AG09319 (cell line): ENCODE results near the gene GABRB1.

Experiments
- DNase-seq: peaks from one replicate; pipeline ENCODE4 v3.0.0-alpha.2; 2010; ENCODE audit warnings: low read depth; ENCODE audit errors: extremely low read depth
- TF ChIP-seq, protein P1 (sequence below): IDR thresholded peaks from 2 replicates; pipeline ENCODE4 v1.5.1; 2011; ENCODE audit warnings: low read depth, mild to moderate bottlenecking, inconsistent platforms, low read length, moderate library complexity

Gene GABRB1

GRCh38 chr4:47135210-47135609 is 103.8 kb downstream of the GABRB1 start:
- TF ChIP-seq, protein P1, sequence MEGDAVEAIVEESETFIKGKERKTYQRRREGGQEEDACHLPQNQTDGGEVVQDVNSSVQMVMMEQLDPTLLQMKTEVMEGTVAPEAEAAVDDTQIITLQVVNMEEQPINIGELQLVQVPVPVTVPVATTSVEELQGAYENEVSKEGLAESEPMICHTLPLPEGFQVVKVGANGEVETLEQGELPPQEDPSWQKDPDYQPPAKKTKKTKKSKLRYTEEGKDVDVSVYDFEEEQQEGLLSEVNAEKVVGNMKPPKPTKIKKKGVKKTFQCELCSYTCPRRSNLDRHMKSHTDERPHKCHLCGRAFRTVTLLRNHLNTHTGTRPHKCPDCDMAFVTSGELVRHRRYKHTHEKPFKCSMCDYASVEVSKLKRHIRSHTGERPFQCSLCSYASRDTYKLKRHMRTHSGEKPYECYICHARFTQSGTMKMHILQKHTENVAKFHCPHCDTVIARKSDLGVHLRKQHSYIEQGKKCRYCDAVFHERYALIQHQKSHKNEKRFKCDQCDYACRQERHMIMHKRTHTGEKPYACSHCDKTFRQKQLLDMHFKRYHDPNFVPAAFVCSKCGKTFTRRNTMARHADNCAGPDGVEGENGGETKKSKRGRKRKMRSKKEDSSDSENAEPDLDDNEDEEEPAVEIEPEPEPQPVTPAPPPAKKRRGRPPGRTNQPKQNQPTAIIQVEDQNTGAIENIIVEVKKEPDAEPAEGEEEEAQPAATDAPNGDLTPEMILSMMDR = no peak
- DNase-seq = no peak

GRCh38 chr4:47143261-47143660 is 111.9 kb downstream of the GABRB1 start:
- no peak for DNase-seq
- TF ChIP-seq, protein P1 = no peak

GRCh38 chr4:47145630-47146029 is 114.3 kb downstream of the GABRB1 start:
- TF ChIP-seq, protein P1 = no peak
- DNase-seq = no peak

DNA sequence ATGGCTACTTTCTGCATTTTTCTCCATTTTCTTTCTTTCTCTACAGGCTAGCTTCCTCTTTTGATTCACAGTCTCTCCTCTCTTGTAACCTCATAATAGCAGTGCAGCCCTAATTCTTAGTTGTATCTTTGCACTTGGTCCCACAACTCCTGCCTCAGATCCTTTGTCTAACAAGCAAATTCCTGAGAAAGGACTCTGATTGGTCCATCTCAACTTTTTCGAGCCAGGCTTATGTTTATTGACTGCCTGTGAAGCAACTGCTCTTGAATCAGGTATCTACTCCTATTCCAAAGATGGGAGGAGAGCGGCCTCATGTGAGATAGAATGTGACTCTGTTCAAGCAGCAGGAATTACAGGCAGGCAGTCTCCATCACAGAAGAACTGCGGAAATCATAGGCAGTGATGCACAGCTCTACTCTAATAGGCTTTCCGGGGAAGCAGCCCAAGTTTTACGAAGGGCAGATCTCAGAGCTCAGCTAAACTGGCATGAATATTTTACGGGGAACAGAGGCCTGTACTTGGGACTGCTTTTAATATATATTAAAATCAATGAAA is 123.5 kb downstream of the GABRB1 start:
- TF ChIP-seq, protein P1 = no peak
- DNase-seq = no peak

- TF ChIP-seq, protein P1 = no peak
- no peak for DNase-seq
Measured at GRCh38 chr4:47155919-47156318, 124.6 kb downstream of the GABRB1 start.

GRCh38 chr4:47160095-47160494 is 128.7 kb downstream of the GABRB1 start:
- TF ChIP-seq, protein P1 = no peak
- no peak for DNase-seq

GRCh38 chr4:47167081-47168035 is 136.0 kb downstream of the GABRB1 start:
- no peak for DNase-seq
- TF ChIP-seq, protein P1 = no peak
